ENCODE data around the gene THRAP3.

Gene THRAP3

GRCh38 chr1:36349839-36350238 is 125.6 kb downstream of the THRAP3 start:
- no peak overlapping the region for H3K4me3 ChIP-seq (ENCODE audit: low read depth, low read length)
- TF ChIP-seq, protein P1, sequence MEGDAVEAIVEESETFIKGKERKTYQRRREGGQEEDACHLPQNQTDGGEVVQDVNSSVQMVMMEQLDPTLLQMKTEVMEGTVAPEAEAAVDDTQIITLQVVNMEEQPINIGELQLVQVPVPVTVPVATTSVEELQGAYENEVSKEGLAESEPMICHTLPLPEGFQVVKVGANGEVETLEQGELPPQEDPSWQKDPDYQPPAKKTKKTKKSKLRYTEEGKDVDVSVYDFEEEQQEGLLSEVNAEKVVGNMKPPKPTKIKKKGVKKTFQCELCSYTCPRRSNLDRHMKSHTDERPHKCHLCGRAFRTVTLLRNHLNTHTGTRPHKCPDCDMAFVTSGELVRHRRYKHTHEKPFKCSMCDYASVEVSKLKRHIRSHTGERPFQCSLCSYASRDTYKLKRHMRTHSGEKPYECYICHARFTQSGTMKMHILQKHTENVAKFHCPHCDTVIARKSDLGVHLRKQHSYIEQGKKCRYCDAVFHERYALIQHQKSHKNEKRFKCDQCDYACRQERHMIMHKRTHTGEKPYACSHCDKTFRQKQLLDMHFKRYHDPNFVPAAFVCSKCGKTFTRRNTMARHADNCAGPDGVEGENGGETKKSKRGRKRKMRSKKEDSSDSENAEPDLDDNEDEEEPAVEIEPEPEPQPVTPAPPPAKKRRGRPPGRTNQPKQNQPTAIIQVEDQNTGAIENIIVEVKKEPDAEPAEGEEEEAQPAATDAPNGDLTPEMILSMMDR (IDR thresholded peaks at IDR 0.05; ENCODE audit: borderline replicate concordance, insufficient read depth, low read depth, low read length) = no peak

DNA sequence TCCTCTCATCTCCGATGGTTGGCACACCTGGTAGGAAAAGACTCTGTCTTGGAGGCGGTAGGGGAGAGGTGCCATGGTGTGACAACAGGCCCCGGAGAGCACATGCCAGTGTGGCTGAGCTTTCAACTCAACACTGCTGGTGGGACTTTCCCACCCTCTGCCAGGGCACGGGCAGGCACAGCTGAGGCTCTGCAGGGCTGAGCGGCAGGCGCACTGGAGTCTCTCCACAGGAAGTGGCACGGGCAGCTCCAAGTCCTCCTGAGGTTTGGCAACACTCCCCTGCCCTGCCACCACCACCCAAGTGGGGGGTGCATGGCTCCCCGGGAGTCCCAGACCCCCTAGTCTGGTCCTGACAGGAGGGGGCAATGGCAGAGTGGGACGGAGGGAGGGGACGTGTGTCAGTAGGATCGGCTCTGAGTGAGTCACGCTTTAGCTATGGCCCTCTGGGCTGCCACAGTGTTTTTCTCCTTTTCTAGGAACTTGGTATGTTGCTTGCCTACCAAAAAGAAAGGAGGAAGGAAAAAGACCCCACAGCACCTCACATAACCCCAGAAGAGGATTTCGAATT is 126.5 kb downstream of the THRAP3 start:
- no peak overlapping the region for H3K4me3 ChIP-seq (ENCODE audit: low read depth, low read length)
- TF ChIP-seq, protein P1 (IDR thresholded peaks at IDR 0.05; ENCODE audit: borderline replicate concordance, insufficient read depth, low read depth, low read length) = no peak

- TF ChIP-seq, protein P1 (IDR thresholded peaks at IDR 0.05; ENCODE audit: borderline replicate concordance, insufficient read depth, low read depth, low read length) = no peak
- H3K4me3 ChIP-seq (ENCODE audit: low read depth, low read length) = no peak overlapping the region
These were observed 127.2 kb downstream of the THRAP3 start for GRCh38 chr1:36351227-36351977.

GRCh38 chr1:36352125-36352909 is 128.1 kb downstream of the THRAP3 start:
- H3K4me3 ChIP-seq (ENCODE audit: low read depth, low read length) = no peak overlapping the region
- TF ChIP-seq, protein P1 (IDR thresholded peaks at IDR 0.05; ENCODE audit: borderline replicate concordance, insufficient read depth, low read depth, low read length) = no peak

DNA sequence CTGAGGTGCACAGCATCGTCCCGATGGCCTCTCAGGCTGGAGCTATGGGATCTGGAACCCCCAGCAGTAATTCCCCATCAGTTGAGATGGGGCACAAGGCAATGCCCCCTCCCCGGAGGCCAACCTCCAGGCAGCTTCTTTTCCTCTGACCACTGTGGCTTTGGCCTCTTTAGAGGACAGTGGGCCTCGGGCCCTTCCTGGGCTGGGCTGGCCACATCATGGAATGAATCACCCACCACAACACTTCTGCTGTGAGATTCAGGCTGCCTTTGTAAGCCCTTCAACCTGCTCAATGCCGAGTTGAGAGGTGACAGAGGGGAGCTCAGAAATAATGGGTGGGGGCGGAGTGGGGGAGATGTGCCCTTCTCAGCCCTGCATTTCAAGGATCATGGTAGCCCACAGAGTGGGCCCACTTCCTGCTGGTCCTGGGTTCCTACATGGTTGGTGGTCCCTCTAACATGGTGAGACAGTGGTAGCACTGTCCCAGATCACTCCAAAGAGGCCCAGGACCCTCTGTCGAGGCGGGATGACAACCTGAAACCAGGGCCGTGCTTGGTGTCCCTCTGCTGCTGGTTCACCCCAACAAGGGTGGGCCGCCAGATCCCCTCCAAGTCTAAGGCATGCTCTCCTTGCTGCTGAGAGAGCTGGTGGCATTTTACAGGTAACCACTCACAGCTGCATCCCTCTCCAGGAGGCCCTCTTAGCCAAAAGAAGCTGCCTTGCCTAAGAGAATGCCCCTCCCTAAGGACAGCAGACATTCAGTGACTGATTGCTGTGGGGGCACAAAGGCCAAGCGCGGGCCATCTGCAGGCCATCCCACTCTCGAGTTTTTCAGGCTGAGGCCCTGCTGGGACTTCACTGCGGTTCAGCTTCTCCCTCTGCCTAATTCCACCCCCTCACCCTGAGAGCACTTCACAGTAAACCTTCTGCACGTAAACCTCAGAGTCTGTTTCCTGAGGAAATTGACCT is 129.0 kb downstream of the THRAP3 start:
- TF ChIP-seq, protein P1 (IDR thresholded peaks at IDR 0.05; ENCODE audit: borderline replicate concordance, insufficient read depth, low read depth, low read length) = no peak
- no peak overlapping the region for H3K4me3 ChIP-seq (ENCODE audit: low read depth, low read length)

GRCh38 chr1:36354486-36354885 is 130.2 kb downstream of the THRAP3 start:
- H3K4me3 ChIP-seq (ENCODE audit: low read depth, low read length) = no peak overlapping the region
- TF ChIP-seq, protein P1 (IDR thresholded peaks at IDR 0.05; ENCODE audit: borderline replicate concordance, insufficient read depth, low read depth, low read length) = no peak

Data from GM12875 (cell line).